Panc1 (cell line): ENCODE measurements around the gene MRPL18.

ENCODE experiments used
- POLR2AphosphoS5 ChIP-seq: IDR thresholded peaks from 2 replicates; pipeline ENCODE4 v1.6.1; 2012; ENCODE audit warnings: mild to moderate bottlenecking, low read depth, low read length, moderate library complexity
- TF ChIP-seq, protein P1 (sequence below): fragments of 450-650 bp; IDR thresholded peaks from 2 replicates; pipeline ENCODE4 v1.5.1; 2017; ENCODE audit warnings: mild to moderate bottlenecking
- TF ChIP-seq, protein P2 (sequence below), 2 experiments: IDR thresholded peaks; 2 replicates each; pipeline ENCODE4 v1.6.1; 2011 to 2012; ENCODE audit warnings: low read depth in 2 of 2, control low read depth in 1 of 2, low read length in 1 of 2, mild to moderate bottlenecking in 1 of 2, moderate library complexity in 1 of 2; ENCODE audit not compliant: insufficient read depth in 1 of 2

DNA sequence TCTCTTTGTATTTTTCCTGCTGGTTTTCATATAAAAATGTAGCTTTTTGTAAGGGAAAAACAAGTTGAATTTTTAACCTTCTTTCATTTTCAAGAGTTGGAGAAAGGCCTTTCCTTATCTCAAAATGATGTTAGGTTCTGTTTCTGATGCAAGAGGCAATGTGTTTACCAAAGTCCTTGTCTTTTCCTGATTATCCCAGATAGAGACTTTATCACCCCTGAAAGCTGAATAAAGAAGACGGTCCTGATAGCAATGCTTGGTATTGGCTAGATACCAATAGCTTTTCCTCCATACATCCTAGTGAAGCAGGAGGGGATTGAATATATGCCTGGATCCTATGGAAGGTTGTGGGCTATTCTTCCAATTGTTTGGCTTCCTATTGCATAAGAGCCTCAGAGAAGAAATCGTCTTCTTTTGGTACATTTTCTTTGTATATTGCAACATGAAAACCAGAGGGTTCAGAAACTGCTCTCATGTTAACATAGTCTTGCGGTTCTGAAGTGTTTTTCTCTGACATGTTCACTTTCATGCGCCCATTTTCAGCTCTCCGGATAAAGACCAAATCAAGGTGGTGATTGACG, 15.3 kb downstream of the MRPL18 start:
- TF ChIP-seq POLR2AphosphoS5: no peak
- TF ChIP-seq, protein P1, sequence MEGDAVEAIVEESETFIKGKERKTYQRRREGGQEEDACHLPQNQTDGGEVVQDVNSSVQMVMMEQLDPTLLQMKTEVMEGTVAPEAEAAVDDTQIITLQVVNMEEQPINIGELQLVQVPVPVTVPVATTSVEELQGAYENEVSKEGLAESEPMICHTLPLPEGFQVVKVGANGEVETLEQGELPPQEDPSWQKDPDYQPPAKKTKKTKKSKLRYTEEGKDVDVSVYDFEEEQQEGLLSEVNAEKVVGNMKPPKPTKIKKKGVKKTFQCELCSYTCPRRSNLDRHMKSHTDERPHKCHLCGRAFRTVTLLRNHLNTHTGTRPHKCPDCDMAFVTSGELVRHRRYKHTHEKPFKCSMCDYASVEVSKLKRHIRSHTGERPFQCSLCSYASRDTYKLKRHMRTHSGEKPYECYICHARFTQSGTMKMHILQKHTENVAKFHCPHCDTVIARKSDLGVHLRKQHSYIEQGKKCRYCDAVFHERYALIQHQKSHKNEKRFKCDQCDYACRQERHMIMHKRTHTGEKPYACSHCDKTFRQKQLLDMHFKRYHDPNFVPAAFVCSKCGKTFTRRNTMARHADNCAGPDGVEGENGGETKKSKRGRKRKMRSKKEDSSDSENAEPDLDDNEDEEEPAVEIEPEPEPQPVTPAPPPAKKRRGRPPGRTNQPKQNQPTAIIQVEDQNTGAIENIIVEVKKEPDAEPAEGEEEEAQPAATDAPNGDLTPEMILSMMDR: no peak
- TF ChIP-seq, protein P2, sequence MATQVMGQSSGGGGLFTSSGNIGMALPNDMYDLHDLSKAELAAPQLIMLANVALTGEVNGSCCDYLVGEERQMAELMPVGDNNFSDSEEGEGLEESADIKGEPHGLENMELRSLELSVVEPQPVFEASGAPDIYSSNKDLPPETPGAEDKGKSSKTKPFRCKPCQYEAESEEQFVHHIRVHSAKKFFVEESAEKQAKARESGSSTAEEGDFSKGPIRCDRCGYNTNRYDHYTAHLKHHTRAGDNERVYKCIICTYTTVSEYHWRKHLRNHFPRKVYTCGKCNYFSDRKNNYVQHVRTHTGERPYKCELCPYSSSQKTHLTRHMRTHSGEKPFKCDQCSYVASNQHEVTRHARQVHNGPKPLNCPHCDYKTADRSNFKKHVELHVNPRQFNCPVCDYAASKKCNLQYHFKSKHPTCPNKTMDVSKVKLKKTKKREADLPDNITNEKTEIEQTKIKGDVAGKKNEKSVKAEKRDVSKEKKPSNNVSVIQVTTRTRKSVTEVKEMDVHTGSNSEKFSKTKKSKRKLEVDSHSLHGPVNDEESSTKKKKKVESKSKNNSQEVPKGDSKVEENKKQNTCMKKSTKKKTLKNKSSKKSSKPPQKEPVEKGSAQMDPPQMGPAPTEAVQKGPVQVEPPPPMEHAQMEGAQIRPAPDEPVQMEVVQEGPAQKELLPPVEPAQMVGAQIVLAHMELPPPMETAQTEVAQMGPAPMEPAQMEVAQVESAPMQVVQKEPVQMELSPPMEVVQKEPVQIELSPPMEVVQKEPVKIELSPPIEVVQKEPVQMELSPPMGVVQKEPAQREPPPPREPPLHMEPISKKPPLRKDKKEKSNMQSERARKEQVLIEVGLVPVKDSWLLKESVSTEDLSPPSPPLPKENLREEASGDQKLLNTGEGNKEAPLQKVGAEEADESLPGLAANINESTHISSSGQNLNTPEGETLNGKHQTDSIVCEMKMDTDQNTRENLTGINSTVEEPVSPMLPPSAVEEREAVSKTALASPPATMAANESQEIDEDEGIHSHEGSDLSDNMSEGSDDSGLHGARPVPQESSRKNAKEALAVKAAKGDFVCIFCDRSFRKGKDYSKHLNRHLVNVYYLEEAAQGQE (IDR thresholded peaks at IDR 0.05; ENCODE audit: insufficient read depth in 1 of 2, low read depth in 2 of 2, low read length in 1 of 2): no peak
